Activated CD4-positive, alpha-beta T cell treated with anti-CD3 and anti-CD28 coated beads, Interleukin-2, amount 50 U/mL, for 24 hours (primary cell): ENCODE results near the gene KERA.

Experiments
- DNase-seq, 2 donors: peaks; one replicate each; pipeline ENCODE4 v3.0.0-alpha.2; 2020; ENCODE audit warnings: low read depth in 1 of 2, low spot score in 1 of 2

The KERA gene

GRCh38 chr12:91074154-91074709 is 16.4 kb upstream of the KERA start:
- DNase-seq = no peak

GRCh38 chr12:91073426-91073825 is 15.6 kb upstream of the KERA start:
- no peak for DNase-seq

GRCh38 chr12:91072931-91073330 is 15.1 kb upstream of the KERA start:
- DNase-seq = no peak

- DNase-seq = no peak
Observed at GRCh38 chr12:91070936-91071335, 13.1 kb upstream of the KERA start.

- DNase-seq = no peak
Observed at GRCh38 chr12:91065396-91065795, 7.6 kb upstream of the KERA start.

- no peak for DNase-seq
Observed at GRCh38 chr12:91064640-91065039, 6.8 kb upstream of the KERA start.

- no peak for DNase-seq
Observed at GRCh38 chr12:91061091-91061490, 3.3 kb upstream of the KERA start.

- no peak for DNase-seq
Observed at GRCh38 chr12:91059211-91059610, 1.4 kb upstream of the KERA start.

- no peak for DNase-seq
Observed at GRCh38 chr12:91058786-91059185, 962 bp upstream of the KERA start.

GRCh38 chr12:91056488-91056887 is 1.3 kb downstream of the KERA start:
- no peak for DNase-seq

- DNase-seq = no peak
Observed at GRCh38 chr12:91055976-91056375, 1.8 kb downstream of the KERA start.

GRCh38 chr12:91053951-91054715 is 3.7 kb downstream of the KERA start:
- no peak for DNase-seq

- DNase-seq = no peak
Observed at GRCh38 chr12:91052026-91052425, 5.8 kb downstream of the KERA start.

GRCh38 chr12:91044586-91044985 is 13.2 kb downstream of the KERA start:
- DNase-seq = no peak

GRCh38 chr12:91043408-91043807 is 14.4 kb downstream of the KERA start:
- no peak for DNase-seq

GRCh38 chr12:91040096-91040755 is 17.6 kb downstream of the KERA start:
- DNase-seq = no peak

- no peak for DNase-seq
Observed at GRCh38 chr12:91037276-91037675, 20.5 kb downstream of the KERA start.

GRCh38 chr12:91033251-91033650 is 24.6 kb downstream of the KERA start:
- DNase-seq = no peak

- DNase-seq = no peak
Observed at GRCh38 chr12:91023326-91024004, 34.4 kb downstream of the KERA start.

GRCh38 chr12:91021076-91021475 is 36.7 kb downstream of the KERA start:
- no peak for DNase-seq

GRCh38 chr12:91019455-91019854 is 38.4 kb downstream of the KERA start:
- no peak for DNase-seq
